Esophagus mucosa (tissue), 1 donor: ENCODE data around the gene NBAS. TPM values are rescaled to one million over a fixed set of nuclear protein-coding genes. Genes with fewer than 3 reads are reported as not detected.
"Not testable (repeated sequence)": the region's sequence is repeated elsewhere in the genome, so short reads cannot be mapped to it uniquely, and the experiment has no call there.

Experiments
- ATAC-seq: fragments of 200-7000 bp; cut with Tn5 transposase; one replicate; pipeline ENCODE4 v1.9.1; 2020
- total RNA-seq: library from RNA; stranded (reverse); gene quantifications from one replicate; pipeline ENCODE4 v1.2.4, GENCODE V29; 2023
- donor health status: DM: yes; HTN: yes; CAD: no.

The NBAS gene
- total RNA-seq, 1 donor from 2014 or later = 25.1 TPM

- no peak for ATAC-seq
These were observed 205.7 kb downstream of the NBAS start for GRCh38 chr2:15355386-15355785.

GRCh38 chr2:15354596-15355366, 206.4 kb downstream of the NBAS start:
- ATAC-seq = no peak

GRCh38 chr2:15352363-15352762, 208.8 kb downstream of the NBAS start:
- ATAC-seq = no peak

- ATAC-seq = no peak
These were observed 212.5 kb downstream of the NBAS start for GRCh38 chr2:15348636-15349035.

GRCh38 chr2:15348045-15348444, 213.1 kb downstream of the NBAS start:
- no peak for ATAC-seq

- ATAC-seq = no peak
These were observed 214.5 kb downstream of the NBAS start for GRCh38 chr2:15346624-15347023.

GRCh38 chr2:15337996-15338666, 223.0 kb downstream of the NBAS start:
- ATAC-seq = peak; percentile 83

GRCh38 chr2:15334644-15335326, 226.3 kb downstream of the NBAS start:
- peak; percentile 93 for ATAC-seq

- ATAC-seq = no peak
These were observed 229.3 kb downstream of the NBAS start for GRCh38 chr2:15331787-15332186.

GRCh38 chr2:15325296-15325695, 235.8 kb downstream of the NBAS start:
- ATAC-seq = no peak

GRCh38 chr2:15323227-15323626, 237.9 kb downstream of the NBAS start:
- no peak for ATAC-seq

GRCh38 chr2:15321481-15321880, 239.7 kb downstream of the NBAS start:
- ATAC-seq = not testable (repeated sequence)

- ATAC-seq = no peak
These were observed 244.7 kb downstream of the NBAS start for GRCh38 chr2:15316370-15316814.

GRCh38 chr2:15315411-15315810, 245.7 kb downstream of the NBAS start:
- ATAC-seq = no peak

GRCh38 chr2:15313657-15314056, 247.5 kb downstream of the NBAS start:
- no peak for ATAC-seq

GRCh38 chr2:15311926-15312325, 249.2 kb downstream of the NBAS start:
- no peak for ATAC-seq

- ATAC-seq = no peak
These were observed 249.8 kb downstream of the NBAS start for GRCh38 chr2:15311201-15311907.

GRCh38 chr2:15307526-15307925, 253.6 kb downstream of the NBAS start:
- no peak for ATAC-seq

GRCh38 chr2:15306706-15307105, 254.4 kb downstream of the NBAS start:
- ATAC-seq = no peak

GRCh38 chr2:15303874-15304273, 257.3 kb downstream of the NBAS start:
- ATAC-seq = no peak

- ATAC-seq = no peak
These were observed 259.0 kb downstream of the NBAS start for GRCh38 chr2:15302154-15302553.

- ATAC-seq = no peak
These were observed 260.2 kb downstream of the NBAS start for GRCh38 chr2:15300624-15301573.
